GM18505 (cell line): ENCODE results near the gene C11orf97.
"Not testable (repeated sequence)": the region's sequence is repeated elsewhere in the genome, so short reads cannot be mapped to it uniquely, and the experiment has no call there.

Experiments
- ATAC-seq: cut with Tn5 transposase; IDR thresholded peaks from one replicate; pipeline ENCODE4 v1.9.1; 2021; ENCODE audit not compliant: unreplicated experiment
- POLR2A ChIP-seq: IDR thresholded peaks from 4 replicates; pipeline ENCODE4 v1.6.1; 2011; ENCODE audit warnings: borderline replicate concordance; ENCODE audit not compliant: insufficient read depth, insufficient read length; ENCODE audit errors: extremely low read depth

C11orf97 gene

DNA sequence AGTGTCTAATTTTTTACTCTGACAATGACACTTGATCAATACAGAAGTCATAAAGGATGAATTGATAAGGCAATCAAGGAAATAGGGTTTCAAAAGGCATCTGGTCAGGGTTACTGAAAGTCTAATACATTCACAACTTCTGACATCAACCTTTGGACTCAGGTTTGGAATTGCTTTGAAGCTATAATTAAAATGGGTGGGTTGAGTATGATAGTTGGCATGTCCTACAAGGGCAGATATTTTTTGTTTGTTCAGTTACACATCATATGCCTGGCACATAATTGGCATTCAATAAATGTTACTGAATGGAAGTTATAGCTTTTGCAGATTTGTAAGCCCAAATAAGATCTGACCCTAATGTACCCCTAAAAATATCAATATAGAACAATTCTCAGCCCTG is 24.1 kb downstream of the C11orf97 start:
- ATAC-seq: no peak
- no peak for TF ChIP-seq POLR2A

DNA sequence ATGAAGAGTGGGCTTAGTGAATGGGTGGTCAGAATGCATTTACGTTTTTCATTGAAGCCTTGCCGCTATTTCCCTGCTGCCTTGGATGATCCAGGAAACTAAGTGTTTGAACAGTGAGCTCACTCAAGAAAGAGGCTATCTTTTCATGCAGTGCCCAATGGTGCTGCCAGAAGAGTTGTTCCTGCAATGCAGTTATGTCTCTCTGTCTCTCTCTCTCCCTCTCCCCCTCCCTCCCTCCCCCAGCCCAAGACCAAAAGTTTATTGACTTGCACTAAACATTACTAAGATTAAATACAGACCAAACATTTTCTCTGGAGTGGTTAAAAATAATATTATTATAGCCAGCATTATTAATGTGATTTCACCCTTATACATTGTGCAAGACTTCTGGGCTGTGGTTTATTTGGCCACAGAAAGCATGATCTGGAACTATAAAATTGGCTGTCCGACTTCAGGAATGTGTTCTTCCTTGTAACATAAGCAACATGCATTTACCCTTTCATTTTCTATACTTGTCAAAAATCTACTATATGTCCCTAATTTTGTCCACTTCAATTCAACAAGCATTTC is 24.9 kb downstream of the C11orf97 start:
- no peak for ATAC-seq
- no peak for TF ChIP-seq POLR2A

DNA sequence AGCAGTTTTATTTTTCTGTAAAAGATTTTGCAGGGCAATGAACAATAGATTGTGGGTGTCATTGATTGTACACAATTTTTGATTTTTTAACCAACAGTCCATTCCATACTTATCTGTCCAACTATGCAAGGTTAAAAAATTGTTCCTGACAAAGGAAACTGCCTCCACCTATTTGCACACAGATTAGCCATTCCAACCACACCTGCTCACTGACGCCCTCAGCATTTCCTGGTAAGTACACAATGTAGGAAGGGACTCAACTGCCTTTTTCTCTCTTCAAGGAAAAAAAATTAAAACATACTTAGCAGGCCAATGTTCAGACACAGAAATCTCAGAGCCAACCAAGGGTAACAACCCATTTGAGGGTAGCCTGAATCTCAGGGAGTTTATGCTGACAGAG is 27.2 kb downstream of the C11orf97 start:
- ATAC-seq: no peak

DNA sequence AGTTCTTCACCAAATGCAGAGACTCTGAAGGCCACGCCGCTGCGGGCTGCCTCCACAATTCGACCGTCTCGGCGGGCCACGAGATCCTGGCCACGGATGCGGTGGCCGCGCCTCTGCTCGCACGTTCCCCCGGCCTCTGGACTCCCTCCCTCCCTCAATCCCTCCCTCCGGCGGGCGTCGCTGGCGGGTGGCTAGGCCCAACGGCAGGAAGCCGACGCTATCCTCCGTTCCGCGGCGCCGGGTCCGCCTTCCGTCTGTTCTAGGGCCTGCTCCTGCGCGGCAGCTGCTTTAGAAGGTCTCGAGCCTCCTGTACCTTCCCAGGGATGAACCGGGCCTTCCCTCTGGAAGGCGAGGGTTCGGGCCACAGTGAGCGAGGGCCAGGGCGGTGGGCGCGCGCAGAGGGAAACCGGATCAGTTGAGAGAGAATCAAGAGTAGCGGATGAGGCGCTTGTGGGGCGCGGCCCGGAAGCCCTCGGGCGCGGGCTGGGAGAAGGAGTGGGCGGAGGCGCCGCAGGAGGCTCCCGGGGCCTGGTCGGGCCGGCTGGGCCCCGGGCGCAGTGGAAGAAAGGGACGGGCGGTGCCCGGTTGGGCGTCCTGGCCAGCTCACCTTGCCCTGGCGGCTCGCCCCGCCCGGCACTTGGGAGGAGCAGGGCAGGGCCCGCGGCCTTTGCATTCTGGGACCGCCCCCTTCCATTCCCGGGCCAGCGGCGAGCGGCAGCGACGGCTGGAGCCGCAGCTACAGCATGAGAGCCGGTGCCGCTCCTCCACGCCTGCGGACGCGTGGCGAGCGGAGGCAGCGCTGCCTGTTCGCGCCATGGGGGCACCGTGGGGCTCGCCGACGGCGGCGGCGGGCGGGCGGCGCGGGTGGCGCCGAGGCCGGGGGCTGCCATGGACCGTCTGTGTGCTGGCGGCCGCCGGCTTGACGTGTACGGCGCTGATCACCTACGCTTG is 31.7 kb downstream of the C11orf97 start, which contains the start of gene FUT4:
TSS of gene FUT4 (plus strand) at position 227 of the 951 bp plus-strand sequence. CDS start at position 440, 213 bp downstream.
- ATAC-seq: peak; percentile 81
- TF ChIP-seq POLR2A: peak; percentile 58

More for the DNA sequence above, 27.2 kb downstream of the C11orf97 start:
- no peak for TF ChIP-seq POLR2A

DNA sequence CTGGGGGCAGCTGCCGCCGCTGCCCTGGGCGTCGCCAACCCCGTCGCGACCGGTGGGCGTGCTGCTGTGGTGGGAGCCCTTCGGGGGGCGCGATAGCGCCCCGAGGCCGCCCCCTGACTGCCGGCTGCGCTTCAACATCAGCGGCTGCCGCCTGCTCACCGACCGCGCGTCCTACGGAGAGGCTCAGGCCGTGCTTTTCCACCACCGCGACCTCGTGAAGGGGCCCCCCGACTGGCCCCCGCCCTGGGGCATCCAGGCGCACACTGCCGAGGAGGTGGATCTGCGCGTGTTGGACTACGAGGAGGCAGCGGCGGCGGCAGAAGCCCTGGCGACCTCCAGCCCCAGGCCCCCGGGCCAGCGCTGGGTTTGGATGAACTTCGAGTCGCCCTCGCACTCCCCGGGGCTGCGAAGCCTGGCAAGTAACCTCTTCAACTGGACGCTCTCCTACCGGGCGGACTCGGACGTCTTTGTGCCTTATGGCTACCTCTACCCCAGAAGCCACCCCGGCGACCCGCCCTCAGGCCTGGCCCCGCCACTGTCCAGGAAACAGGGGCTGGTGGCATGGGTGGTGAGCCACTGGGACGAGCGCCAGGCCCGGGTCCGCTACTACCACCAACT is 32.5 kb downstream of the C11orf97 start:
- no peak for ATAC-seq
- no peak for TF ChIP-seq POLR2A

DNA sequence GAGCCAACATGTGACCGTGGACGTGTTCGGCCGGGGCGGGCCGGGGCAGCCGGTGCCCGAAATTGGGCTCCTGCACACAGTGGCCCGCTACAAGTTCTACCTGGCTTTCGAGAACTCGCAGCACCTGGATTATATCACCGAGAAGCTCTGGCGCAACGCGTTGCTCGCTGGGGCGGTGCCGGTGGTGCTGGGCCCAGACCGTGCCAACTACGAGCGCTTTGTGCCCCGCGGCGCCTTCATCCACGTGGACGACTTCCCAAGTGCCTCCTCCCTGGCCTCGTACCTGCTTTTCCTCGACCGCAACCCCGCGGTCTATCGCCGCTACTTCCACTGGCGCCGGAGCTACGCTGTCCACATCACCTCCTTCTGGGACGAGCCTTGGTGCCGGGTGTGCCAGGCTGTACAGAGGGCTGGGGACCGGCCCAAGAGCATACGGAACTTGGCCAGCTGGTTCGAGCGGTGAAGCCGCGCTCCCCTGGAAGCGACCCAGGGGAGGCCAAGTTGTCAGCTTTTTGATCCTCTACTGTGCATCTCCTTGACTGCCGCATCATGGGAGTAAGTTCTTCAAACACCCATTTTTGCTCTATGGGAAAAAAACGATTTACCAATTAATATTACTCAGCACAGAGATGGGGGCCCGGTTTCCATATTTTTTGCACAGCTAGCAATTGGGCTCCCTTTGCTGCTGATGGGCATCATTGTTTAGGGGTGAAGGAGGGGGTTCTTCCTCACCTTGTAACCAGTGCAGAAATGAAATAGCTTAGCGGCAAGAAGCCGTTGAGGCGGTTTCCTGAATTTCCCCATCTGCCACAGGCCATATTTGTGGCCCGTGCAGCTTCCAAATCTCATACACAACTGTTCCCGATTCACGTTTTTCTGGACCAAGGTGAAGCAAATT is 33.3 kb downstream of the C11orf97 start:
- ATAC-seq: no peak
- TF ChIP-seq POLR2A: no peak

DNA sequence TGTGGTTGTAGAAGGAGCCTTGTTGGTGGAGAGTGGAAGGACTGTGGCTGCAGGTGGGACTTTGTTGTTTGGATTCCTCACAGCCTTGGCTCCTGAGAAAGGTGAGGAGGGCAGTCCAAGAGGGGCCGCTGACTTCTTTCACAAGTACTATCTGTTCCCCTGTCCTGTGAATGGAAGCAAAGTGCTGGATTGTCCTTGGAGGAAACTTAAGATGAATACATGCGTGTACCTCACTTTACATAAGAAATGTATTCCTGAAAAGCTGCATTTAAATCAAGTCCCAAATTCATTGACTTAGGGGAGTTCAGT is 33.9 kb downstream of the C11orf97 start:
- no peak for ATAC-seq

DNA sequence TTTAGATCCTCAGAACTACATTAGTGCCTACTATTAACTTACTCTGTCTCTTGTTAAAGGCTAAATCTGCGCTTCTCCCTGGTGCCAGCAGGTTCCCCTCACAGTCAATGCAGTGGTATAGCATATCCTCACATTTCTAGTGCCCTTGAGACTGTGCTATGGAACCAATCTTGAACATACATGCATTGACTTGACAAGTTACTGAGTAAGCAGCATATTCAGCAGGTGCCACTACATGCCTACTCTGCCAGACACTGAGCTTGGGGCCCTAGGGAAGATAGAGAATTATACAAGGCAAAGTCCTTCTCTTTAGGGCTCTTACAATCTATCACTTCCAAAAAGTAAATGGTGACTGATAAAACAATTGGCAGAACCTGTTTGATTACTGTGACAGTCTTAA is 34.6 kb downstream of the C11orf97 start:
- no peak for TF ChIP-seq POLR2A
- no peak for ATAC-seq

More for the DNA sequence above, 33.9 kb downstream of the C11orf97 start:
- no peak for TF ChIP-seq POLR2A

DNA sequence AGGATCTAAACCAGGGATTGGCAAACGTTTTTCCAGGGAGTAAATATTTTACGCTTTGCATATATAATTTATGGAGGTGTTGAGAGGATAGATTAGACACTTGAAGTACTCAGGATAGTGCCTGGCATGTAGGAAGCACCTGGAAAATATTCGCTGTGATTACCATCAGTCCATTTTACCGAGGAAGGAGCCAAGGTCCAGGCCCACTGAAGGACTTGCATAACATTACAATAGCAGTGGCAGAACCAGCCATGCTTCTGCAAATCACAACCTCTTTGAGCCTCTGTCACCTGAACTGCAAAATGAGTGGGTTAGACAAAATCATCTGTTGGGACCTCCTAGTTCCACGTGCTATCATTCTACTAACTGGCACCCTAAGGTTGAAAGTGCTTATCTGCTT is 36.9 kb downstream of the C11orf97 start:
- no peak for TF ChIP-seq POLR2A

DNA sequence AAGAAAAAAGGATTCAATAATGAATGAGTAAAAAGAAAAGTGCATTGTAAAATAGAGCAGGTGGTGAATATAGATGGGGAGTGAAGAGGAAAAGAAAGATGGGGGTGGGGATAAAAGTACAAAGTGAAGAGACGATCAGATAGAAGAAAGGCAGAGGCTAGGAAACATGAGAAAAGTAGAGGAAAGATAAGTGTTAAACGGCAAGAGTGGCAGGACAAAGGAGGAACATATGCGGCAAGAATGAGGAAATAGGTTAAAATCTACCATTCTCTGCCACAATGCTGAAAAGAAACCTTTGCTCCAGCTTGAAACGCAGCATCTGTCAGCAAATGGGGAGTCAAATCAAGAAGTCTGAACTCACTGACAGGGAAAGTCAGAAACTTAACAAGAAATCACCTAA is 38.3 kb downstream of the C11orf97 start:
- no peak for ATAC-seq
- TF ChIP-seq POLR2A: no peak

More for the DNA sequence above, 36.9 kb downstream of the C11orf97 start:
- ATAC-seq: no peak

DNA sequence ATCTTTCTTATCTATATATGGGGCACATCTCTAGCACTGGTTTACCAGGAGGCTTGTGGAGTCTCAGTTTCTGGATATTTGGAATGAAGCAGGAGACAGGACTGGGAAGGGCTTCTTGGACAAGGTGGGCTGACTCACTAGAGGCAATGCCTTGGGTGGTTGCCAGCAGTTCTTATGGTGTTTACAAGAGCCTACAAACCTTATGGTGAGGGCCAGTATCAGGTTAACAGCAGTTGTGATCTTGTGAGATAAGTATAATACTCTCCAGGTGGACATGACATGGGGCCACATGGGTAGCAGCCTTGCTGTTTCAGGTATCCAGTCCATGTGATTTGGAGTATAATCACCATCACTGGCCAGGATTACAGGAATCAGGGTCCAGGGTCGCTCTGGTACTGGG is 41.7 kb downstream of the C11orf97 start:
- no peak for TF ChIP-seq POLR2A
- no peak for ATAC-seq

DNA sequence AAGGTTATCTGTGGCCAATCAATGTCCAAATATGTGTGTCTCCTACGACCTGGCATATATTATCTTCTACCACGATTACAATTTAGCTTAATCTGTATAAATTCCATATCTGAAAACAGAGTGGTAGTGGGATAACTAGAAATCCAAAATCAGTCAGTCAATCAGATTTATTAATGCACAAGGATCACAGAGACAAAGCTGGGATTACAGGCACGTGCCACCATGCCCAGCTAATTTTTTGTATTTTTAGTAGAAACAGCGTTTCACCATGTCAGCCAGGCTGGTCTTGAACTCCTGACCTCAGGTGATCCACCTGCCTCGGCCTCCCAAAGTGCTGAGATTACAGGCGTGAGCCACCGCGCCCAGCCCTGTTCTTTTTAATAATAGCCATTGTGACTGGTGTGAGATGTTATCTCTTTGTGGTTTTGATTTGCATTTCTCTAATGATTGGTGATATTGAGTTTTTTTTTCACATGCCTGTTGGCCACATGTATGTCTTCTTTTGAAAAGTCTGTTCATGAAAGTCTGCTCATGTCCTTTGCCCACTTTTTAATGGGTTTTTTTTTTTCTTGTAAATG is 43.6 kb downstream of the C11orf97 start:
- ATAC-seq: not testable (repeated sequence)

DNA sequence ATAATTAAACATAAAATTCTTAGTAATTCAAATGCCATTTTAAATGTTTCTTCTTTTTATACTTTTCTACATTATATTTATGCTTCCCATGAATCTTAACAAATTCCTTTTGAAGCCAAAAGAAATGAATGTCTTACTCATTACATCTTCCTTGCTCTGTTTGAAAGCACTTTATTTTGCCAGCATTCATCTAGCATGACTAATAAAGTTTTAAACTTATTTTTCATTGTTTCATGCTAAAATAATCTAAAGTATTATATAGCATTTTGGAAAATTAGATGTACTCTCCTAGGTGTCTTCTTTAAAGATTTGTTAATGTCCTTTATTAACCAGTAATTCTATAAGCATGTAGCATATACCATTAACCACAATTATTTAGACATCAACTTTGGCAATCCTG is 45.2 kb downstream of the C11orf97 start:
- ATAC-seq: no peak

More for the DNA sequence above, 45.2 kb downstream of the C11orf97 start:
- TF ChIP-seq POLR2A: no peak
